DMS53 treated with DMSO at 0.1 percent for 48 hours (cell line): ENCODE measurements around the gene PITPNB.
A peak's percentile ranks its signal among the peaks of the same experiment; 100 is the strongest.

Source experiments
- DNase-seq: peaks from one replicate; lab custom pipeline; 2025; ENCODE audit not compliant: unreplicated experiment; lab: John Stamatoyannopoulos, UW

PITPNB gene

GRCh38 chr22:27881421-27881820, 37.6 kb downstream of the PITPNB start:
- DNase-seq = no peak

GRCh38 chr22:27880778-27881394, 38.2 kb downstream of the PITPNB start:
- DNase-seq = peak; percentile 15

- no peak for DNase-seq
Measured at GRCh38 chr22:27879923-27880322, 39.1 kb downstream of the PITPNB start.

DNA sequence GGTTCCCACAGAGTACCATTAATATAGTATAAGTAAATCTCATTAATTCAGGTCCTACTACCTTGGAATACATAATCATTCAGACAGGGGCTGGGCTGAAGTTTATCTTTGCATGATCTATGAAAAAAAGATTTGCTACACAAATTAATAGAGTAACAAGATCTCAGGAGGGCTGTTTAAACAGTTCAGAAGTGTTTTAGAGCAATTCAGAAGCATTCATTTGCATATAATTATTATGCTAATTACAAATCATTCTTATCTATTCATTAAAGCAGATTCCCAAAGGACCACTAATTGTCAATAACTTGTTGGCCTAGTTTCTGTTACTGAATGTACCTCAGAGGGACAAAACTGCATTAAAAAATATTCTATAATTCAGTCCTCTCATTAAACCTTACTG, 40.5 kb downstream of the PITPNB start:
- no peak for DNase-seq

GRCh38 chr22:27877501-27877900, 41.6 kb downstream of the PITPNB start:
- DNase-seq = no peak

DNA sequence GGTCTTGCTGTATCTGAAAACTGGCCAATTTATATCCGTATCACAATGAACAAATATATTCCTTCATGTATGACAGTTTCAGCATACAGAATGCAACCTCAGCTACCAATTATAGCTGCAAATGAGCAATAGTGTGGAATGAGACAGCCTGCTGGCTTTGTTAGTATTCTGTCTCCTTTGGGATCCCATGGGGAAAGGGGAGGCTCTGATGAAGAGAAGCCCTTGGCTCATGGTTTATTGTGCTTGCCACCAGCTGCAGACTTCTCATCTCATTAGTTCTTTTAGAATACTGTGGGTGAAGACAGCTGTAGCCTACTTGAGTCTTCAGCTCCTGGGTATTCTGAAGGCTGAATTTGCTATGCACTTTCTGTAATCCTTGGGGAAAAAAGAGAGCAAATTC, 42.4 kb downstream of the PITPNB start:
- no peak for DNase-seq

DNA sequence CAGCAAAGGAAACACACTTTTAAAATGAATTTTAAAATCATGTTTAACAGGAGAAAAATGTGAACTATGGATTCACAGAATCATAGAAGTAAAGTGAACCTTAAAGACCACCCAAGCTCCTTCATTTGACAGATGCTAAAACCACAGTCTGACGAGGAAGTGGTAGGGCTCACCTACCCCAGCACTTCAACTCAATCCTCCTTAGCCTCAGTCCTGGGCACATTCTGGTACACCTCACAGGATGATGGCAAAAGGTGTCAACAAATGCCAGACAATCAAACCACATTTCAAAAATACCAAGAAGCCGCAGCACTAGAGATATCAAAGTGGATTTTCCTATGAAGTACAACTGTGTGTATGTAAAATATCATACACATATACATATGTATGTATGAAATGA, 43.1 kb downstream of the PITPNB start:
- no peak for DNase-seq

- DNase-seq = no peak
Measured at GRCh38 chr22:27874764-27875163, 44.3 kb downstream of the PITPNB start.

DNA sequence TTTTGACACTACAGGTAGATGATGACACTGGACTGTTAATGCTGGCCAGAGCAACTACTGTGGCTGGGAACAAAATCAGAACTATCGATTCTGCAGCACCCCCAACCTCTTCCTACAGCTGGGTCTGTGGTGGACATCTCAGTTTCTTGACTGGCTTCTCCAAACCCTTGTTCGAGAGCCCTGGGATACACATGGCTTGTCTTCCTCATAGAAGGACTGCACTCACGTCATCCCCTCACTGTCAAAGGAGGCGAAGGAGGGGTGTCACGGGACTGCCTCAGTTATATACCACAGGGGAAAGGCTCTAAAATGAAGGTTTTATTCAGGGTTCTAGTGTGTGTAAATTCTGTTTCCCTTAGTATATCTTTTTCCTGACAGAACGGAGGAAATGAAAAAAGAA, 44.9 kb downstream of the PITPNB start:
- DNase-seq = no peak

DNA sequence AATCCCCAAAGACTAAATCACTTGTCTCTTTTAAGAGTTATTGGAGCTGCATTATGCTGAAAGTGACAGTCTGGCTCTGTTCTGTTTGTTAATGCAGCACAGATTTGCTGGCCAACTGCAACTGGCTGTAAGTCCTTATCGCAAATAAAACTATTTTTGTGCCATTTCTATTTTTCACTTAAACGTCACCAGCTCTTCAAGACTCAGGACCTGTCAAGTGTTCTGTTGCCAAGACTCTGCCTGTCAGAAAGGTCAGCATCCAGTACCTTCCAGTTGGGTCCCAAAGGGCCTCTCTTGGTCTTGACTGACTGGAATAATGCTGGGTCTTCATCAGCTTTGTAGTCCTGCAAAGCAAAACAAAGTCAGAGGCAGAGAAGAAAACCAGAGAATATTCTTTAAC, 45.6 kb downstream of the PITPNB start:
- no peak for DNase-seq

DNA sequence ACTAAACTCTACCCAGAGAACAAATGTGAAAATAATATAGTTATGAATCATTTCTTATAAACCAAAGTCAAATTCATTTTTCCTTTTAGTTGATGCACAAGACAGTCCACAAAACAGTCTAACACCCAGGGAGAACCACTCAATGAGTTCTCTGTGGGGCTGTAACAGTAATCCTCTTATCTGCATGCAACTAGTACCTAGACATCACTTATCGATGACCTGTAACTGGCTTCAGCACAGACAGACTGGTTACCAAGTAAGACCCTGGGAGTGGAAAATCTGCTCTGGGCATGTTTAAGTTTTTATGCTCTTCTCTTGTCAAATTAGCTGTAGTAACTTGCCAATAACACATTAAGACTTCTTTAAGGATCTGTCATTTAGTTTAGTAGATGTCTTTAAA, 46.6 kb downstream of the PITPNB start:
- DNase-seq = no peak

DNA sequence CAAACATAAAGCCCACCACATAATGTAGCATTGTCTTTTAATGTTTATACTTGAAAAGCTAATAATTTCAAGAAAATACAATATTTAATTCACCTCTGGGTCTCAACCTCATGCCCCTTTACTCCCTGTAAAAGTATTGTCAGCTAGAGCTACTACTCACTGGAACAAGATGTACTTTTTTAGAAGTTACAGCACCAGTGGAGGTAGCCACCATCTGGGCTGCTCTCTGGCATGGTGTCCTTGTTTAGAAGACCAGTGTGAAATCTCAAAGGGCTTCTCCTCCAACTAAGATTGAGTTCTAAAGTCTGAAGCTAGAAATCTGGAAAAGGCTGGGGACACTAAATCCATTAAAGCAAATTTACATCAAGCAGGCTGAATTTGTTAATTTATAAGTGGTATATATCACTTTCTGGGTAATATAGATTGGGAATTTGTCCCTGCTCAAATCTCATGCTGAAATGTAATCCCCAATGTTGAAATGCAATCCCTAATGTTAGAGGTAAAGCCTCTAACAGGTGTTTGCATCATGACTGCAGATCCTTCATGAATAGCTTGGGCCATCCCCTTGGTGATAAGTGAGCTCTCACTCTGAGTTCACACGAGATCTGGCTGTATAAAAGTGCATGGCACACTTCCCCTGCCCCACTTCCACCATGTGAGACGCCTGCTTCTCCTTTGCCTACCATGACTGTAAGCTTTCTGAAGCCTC, 47.6 kb downstream of the PITPNB start:
- no peak for DNase-seq

DNA sequence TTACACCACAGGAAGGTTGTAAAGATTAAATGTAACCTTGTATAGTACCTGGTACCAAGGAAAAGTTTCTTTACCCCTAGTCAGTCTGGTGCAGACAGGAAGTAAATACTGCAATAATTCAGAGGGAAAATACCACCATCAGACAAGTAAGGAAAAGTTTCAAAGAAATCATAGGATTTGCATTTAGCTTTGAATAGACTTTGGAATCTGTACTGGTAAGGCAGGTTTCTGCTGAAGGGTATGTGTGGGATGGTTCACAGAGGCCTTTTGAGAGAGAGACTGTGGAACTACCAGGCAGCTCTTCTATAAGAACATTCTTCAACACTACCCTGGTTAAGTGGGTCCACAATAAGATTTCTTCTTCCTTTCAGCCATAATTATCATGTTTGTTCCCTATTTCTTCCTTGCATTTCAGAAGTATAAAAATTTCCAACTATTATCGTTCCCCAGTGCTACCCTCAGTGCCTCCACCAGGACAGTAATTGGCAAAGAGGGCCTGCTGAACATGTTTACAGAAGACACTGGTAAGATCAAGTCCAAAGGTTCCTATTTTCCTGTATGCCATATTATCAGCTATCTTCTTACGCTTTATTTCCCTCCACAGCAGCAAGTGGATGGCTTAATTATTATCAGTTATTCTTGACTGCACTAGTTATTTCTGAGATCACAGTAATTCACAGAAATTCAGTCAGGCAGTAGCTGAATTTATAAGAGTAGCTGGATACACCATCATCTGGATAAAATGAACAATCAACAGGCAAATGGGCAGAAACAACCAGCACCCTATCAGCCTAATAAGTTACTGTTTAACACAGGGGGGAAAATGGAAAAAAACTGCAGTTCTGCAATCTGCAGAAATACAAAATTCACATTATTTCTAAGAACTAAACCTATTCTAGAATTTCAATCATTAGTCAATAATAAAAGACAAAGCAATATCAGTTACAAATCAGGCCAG, 48.5 kb downstream of the PITPNB start:
- no peak for DNase-seq

DNA sequence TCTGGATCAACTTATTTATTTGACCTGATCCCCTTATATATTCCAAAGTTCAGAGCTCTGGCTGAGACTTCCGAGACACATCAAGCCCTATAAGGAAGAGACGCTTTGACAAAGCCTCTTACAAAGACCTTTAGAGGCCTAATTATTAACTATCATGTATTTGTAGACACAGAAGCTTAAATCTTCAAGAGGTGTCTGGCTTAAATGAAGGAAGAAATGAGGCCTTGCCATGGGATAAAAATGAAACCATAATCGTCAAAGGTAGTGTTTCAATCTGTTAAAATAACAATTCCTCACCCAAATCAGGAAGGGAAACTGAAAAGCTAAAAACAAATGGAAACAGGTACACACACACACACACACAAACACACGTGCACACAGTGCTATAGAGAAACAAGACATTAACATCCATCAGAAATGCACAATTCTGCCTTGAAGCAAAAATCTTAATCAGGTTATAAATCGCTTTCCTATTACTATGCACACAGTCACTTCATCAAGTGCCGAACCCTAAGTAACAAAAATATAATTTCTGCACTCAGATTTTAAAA, 50.2 kb downstream of the PITPNB start:
- DNase-seq = peak; percentile 7

DNA sequence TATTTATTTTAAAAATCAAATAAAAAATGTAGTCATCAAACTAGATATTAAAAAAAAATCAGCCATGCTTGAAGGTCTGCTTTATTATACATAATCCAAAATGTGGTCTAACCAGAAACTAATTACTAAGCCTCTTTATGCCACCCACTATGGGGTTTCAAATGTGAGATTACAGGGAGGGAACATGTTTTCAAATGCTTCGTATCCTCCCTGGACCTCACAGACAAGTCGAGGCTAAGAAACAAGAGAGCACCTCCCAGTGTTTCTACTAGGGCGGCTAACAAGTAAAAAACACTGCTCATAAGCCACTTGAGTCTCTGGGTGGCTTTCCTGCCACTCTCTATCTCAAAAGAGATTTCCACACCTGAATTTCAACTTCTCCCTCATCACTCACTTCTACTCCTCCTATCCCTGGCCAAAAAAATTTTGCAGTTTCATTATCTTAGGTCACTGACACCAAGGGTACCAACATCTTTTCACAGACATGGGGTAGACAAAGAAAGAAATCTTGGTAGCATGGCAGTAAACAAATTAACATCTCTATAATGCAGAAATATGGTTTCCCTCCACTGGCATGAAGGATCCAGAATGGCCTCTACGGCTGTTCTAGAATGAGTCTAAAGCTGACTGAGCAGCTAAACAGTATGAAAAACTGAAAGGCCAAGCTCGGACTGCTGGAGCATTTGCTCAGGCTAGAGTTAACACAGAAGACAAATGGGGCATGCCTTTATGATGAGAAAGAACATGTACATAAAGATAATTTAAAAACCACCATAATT, 50.9 kb downstream of the PITPNB start:
- no peak for DNase-seq

DNA sequence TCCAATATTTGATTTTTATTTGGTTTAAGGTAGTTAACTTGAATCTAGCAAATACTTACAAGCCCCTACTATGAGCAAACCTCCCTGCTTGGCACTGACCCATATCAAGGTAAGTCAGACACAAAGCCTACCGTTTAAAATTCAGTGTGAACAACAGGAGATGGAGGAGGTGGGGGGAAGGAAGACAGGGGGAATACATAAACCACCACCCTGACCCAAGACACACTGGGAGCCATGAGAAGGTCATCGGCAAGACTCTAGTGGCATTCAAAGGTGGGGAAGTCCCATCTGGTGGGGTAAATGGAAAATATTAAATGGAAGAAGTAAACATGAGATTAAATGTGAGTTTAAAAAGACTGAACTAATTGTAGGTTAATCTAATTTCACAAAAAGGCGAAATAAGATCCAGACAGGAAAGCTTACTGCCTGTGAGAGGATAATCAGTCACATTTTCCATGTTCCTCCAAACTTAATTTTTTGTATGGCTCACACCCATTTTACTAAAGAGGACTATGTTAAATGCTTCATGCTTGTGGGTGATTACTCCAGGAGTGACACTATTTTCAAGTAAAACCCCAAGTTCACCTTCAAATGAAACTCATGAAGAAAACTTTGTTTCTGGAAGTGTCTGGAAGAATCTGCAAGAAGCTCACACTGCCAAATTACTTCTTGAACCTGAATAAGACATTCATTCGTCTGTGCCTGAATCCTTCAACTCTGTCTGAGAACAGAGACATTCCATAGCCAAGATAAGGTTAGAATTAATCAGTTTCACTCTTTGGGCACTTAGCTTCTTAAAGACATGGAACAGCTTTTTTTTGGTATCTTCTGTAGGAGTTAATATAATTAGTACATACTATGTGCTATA, 51.7 kb downstream of the PITPNB start:
- no peak for DNase-seq

GRCh38 chr22:27866135-27867084, 52.6 kb downstream of the PITPNB start:
- DNase-seq = no peak

DNA sequence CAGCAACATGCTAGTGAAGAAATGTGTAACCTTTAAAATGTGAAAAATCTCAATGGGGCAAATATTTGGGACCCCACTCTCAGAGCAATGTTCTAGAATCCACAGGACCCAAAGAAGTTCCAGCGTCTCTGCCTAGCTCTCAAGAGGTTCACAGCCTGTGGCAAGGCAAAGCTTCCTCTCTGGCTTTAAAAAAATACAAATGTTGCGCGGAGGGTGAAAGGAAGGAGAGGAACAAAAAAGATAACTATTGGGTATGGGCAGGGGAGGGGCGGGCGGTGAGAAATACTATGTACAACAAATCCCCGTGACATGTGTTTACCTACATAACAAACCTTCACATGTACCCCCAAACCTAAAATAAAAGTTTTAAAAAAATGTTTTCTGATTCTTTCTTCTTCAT, 53.6 kb downstream of the PITPNB start:
- no peak for DNase-seq

DNA sequence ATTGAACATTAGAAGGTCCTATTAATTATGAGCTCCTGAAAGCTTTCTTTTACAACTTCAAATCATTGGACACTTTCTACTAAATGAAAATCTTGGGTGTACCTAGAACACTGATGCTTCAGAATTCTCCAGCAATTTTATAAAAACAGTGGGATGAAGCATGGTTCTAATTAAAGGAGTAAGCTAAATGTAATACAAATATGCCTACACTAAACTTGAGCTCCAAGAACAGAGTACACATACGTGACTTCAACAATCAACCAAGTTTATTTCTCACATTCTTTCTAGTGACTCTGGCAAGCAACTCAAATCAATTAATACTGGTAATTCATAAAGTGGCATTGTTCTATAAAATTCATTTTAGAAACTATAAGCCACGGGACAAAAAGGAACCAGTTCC, 55.5 kb downstream of the PITPNB start:
- DNase-seq = no peak
